GM21367 (cell line): ENCODE measurements around the gene SLC16A5.
A peak's percentile ranks its signal among the peaks of the same experiment; 100 is the strongest.
"Not testable (repeated sequence)": the region's sequence is repeated elsewhere in the genome, so short reads cannot be mapped to it uniquely, and the experiment has no call there.

Experiments
- ATAC-seq: cut with Tn5 transposase; IDR thresholded peaks from one replicate; pipeline ENCODE4 v1.9.1; 2021; ENCODE audit not compliant: unreplicated experiment

Gene SLC16A5, protein sequence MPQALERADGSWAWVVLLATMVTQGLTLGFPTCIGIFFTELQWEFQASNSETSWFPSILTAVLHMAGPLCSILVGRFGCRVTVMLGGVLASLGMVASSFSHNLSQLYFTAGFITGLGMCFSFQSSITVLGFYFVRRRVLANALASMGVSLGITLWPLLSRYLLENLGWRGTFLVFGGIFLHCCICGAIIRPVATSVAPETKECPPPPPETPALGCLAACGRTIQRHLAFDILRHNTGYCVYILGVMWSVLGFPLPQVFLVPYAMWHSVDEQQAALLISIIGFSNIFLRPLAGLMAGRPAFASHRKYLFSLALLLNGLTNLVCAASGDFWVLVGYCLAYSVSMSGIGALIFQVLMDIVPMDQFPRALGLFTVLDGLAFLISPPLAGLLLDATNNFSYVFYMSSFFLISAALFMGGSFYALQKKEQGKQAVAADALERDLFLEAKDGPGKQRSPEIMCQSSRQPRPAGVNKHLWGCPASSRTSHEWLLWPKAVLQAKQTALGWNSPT

DNA sequence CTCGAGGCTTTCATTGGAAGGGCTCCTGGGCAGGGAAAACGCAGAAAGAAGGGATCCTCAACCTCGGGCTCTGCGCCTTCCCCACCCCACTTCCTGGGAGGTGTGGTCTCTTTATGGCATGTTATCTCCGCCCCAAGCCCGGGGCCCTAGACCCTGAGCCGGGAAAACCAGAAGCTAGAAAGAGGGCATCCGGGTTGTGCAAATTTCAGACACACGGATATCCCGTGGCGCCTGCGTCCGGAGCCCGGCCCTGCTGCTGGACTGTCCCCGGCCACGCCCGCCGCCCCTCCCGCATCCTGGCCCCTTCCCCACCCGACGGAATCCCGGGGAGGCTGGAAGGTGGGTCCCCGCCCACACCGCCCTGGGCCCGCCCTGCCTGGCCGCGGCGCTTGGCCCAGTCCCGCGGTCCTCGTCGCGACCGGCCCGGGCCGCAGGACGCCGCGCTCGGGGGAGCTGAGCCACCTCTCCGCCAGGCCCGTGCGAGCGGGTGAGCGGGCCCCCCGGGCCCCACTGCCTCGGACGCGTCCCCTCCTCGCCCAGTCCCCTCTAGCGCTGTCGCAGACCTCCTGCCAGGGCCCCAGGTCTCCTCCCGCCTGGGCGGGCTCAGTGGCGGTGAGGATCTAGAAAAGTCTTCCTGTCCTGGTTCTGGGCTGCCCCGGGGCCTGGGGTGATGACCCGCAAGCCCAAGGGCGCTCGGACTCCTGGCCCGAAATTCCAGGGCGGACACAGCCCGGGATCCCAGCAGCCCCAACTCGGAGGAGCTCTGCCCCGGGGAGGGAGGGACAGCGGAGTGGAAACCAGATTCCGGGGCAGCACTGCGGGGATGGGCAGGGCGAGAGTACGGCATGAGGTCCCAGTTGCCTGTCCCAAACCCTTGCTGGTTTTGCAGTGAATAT is at the start of gene SLC16A5:
SLC16A5 (plus strand) TSS at position 397 of the 896 bp plus-strand sequence. CDS start 5,683 bp downstream, outside the sequence.
- no peak for ATAC-seq

DNA sequence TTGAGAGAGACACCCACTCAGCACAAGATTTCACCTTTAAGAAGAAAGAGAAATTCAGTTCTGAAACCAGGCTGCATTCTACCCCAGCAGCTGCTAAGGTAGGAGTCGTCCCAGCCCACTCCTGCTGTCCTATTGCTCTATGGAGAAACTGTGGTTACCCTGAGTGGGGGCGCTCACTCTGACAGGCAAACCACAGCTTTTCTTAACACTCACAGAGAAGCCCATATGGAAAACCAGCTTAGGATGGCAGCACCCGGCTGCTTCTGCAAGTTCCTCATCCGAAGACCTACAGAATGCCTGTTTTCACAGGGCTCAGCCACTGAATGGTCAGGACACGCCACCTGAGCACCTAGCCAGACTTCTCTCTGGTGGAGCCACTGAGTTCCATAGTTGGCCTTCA is 48.5 kb upstream of the SLC16A5 start:
- no peak for ATAC-seq

DNA sequence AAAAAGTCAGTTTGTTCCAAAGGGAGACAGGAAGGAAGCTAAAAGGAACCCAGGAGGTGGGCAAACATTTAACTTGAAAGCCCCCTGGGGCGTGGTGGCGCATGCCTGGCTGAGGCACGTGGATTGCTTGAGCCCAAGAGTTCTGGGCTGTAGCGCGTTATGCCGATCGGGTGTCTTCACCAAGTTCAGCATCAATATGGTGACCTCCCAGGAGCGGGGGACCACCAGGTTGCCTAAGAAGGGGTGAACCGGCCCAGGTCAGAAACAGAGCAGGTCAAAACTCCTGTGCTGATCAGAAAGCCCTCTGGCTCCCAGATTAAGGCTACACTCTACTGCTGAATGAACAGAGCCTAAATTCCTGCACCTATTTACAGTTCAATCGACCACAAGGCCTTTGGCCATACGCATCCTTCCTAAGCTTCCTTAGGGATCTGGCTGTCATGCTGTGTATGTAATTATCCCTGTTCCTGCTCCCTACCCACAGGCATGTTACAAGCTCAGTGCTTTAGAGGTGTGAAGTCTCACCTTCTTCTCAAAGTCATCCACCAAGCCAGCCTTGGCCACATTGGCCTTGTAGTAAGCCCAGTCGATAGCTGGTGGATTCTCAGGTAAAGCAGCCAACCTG is 46.0 kb upstream of the SLC16A5 start:
- ATAC-seq: no peak

DNA sequence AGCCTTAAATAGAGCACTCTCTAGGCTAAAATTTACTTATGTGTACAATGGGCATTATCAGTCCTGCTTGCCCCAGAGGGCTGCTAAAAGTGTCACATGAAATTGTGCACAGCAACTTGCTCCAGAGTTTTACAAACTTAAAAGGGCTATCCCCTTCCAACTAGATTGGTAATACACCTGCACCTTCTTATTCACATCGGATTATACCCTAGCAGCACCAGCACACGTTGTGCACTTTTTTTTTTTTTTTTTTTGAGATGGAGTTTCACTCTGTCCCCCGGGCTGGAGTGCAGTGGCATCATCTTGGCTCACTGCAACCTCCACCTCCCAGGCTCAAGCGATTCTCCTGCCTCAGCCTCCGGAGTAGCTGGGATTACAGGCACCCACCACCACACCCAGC is 44.0 kb upstream of the SLC16A5 start:
- ATAC-seq: not testable (repeated sequence)

DNA sequence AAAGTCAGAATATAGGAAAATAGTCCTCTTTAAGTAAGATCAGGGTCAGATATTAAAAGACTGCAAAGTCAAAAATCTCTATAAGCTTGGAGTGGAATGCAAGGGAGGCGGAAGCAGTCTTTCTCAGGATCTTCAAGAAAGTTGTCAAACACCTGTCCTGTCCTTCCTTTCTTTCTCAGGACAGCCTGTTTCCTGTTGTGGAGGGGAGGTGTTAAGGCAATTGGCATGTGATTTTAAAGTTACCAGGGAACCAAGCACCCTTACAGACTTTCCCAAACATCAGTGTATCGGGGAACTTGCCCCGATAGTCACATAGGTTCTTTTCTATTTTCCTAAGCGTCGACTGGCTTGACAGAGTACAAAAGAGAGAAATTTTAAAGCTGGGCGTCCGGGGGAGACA is 43.0 kb upstream of the SLC16A5 start:
- no peak for ATAC-seq

DNA sequence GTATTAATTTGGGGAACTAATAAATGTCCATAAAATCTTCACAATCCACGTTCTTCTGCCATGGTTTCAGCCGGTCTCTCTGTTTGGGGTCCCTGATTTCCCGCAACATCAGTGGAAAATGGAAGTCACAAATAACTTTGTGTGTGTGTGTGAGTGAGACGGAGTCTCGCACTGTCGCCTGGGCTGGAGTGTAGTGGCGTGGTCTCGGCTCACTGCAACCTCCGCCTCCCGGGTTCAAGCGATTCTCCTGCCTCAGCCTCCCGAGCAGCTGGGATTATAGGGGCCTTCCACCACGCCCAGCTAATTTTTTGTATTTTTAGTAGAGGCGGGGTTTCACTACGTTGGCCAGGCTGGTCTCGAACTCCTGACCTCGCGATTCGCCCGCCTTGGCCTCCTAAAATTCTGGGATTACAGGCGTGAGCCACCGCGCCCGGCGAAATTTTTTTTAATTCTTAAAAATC is 41.8 kb upstream of the SLC16A5 start:
- not testable (repeated sequence) for ATAC-seq

DNA sequence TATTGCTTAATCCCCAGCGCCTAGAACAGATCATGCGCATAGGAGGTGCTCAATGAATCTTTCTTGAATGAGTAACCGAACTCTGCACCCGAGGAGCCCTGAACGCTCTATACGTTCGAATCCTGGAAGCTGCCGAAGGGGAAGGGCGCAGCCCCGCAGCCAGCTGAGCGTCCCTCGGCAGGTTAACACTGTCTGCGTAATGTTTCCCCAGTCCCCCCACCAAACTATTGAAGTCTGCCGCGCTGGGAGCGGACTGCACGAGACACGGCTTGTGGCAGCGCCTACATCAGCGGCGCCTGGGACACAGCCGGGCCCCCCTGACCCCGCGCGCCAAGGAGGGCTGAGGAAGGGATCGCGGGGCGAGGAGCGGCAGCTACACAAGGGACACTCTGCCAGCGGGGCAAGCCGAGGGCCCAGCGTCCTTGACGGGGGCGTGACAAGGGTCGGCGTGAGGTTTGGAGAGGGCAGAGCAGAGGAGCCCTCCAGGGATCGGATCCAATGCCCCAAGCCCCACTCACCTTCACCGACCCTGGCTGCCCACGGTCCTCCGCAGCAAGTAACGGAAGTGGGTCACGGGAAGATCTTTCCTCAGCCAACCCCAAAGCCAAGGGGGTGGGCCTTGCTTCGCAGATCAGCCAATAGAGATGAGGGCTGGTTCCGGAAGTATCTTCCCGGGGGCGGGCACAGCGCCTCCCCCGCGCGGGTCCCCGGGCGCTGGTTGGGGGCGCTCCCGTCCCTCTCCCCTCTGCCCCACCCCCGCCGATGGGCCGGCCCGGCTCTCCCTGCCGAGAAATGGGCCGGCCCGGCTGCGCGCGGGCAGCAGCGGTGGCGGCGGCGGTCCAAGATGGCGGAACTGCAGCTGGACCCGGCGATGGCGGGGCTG is 41.1 kb upstream of the SLC16A5 start, which contains the start of the genes ATP5PD and KCTD2:
ATP5PD (minus strand) TSS at position 563 of the 883 bp plus-strand sequence. CDS start 4,319 bp downstream, outside the sequence.
KCTD2 (plus strand) TSS at position 819 of the 883 bp plus-strand sequence; CDS start at position 845, 26 bp downstream.
- peak; percentile 90 for ATAC-seq

DNA sequence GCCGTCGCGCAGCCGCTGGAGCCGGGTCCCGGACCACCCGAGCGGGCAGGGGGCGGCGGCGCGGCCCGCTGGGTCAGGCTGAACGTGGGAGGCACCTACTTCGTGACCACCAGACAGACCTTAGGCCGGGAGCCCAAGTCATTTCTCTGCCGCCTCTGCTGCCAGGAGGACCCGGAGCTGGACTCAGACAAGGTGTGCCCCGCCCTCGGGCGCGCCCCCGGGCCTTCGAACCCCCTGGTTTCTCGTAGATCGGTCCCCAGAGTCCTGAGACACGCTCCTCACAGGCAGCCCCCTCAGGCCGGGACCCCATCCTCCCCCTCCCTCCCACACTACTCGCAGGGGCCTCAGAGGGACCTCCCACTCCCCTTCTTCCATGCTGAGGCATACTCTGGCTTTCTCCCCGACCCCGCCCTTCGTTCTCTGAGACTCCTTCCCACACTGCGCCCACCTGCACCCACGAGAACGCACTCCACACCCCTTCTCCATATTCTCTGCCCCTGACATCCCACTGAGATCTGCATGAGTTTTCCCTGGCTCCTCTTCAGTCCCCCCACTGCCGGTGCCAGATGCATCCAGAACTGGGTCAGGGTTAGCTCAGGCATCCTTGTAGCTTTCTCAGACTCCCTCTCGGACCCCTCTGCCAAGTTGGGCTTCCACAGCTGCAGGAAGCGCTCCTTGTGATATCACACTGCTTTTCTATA is 40.2 kb upstream of the SLC16A5 start:
- no peak for ATAC-seq

DNA sequence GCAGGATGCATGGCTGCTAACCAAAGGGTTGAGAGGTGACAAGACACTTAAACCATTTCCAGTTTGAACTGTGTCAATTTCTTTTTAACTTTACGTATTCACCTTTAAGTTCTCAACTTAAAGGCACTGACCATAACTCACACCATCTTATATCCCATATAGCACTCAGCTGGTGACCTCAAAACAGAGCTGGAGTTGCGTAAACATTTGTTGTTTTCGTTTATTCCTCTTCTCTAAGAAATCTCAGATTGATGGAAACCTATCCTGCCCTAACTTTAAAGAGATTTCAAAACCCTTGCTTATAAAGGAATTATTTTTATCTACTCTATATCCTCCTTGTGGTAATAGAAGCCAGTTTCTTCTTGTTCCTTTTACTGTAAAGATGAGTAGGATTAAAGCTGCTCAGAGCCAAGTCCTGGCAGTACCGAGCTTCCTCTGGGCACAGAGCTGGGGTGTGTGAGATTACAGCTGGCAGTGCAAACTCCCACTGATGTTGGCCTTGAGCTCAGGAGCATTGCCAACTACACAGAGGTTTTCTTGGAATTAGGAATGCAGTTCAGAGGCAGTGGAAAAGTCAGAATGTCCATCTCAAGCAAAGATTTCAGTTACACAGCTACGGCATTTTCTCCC is 39.4 kb upstream of the SLC16A5 start:
- no peak for ATAC-seq

DNA sequence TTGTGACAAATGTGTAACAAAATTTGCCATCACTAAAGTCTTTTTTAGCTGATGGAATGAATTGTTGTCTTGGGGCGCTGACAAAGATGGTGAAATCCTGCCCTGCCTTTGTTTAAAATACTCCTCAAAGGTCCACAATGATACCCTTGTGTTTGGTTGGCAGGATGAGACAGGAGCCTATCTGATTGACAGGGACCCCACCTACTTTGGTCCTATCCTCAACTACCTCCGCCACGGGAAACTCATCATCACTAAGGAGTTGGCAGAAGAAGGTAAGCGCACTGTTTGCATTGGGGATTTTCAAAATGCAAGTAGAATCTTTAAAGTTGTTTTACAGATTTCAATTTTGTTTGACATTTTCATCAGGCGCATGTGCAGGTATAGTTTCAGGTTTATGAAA is 38.7 kb upstream of the SLC16A5 start:
- no peak for ATAC-seq

DNA sequence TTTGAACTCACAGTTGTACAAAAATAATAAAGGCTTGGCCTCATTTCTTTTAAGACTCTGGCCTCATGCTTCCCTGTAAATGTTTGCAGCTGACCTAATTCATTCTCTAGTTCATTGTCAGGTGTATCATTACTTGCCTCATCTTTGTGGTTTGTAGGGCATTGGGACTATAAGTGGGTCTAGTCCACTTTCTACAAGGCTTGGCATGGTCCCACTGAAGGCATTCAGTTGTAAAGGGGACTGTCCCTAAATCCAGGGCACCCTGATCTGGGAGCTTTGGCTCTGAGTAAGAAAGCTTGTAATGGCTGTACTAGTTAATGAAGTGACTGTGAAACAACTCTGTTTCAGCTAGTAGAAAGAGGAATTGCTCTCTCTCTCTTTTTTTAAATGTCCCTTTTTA is 38.0 kb upstream of the SLC16A5 start:
- no peak for ATAC-seq

DNA sequence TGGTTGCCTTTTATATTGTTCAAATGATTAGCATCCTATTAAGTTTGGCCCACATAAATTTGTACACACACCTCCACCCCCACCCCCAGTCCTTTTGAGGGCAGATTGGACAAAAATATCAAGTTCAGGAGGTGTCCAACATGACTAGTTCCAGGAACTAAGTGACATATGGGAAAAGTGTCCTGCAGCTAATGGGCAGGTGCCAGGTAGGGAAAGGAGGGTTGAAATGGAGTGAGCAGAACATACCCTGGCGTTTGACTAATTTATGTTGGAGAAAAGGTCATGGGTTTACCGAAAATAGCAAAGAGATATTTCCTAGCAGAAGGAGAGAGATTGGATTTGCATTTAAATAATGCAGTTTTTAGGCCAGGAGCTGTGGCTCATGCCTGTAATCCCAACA is 35.8 kb upstream of the SLC16A5 start:
- ATAC-seq: no peak

DNA sequence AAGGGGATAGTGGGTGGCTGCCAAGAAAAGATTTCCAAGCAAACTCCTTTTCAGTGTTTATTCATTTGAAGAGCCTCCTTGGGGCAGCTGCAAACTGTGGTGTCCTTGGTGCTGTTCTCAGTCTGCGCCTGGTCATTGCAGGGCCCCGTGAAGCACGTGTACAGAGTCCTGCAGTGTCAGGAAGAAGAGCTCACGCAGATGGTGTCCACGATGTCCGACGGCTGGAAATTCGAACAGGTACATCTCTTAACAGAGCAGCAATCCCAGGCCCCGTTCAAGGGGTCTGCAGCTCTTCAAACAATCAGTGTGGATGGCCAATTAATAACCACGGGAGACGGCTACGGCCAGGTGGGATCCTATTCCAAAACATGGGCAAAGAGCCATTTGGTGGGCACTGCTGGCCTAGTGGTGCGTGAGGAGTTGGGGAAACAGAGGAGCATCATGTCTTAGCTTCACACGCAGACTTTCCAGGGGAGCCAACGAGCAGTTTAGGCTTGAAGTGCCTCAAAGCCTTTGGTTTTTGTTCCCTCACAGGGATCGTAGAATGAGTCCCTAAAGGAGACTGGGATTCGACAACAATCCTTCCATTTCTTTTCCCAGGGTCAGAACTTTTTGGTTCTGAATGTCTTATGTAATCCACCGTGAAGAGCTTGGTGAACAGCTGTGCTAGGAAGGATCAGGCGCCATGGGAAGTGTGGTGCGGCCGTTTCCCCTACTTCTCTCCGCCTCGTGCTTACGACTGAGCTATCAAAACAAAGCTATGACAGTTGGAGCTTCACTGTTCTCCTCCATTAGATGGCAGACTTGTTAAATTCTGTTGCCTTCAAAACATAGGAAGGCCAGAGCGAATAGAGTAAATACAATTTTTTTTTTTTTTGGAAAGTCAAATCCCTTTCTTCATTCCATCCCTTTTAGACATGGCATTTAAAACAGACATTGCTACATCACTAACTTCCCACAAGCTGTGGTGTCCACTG is 28.1 kb upstream of the SLC16A5 start:
- ATAC-seq: no peak

DNA sequence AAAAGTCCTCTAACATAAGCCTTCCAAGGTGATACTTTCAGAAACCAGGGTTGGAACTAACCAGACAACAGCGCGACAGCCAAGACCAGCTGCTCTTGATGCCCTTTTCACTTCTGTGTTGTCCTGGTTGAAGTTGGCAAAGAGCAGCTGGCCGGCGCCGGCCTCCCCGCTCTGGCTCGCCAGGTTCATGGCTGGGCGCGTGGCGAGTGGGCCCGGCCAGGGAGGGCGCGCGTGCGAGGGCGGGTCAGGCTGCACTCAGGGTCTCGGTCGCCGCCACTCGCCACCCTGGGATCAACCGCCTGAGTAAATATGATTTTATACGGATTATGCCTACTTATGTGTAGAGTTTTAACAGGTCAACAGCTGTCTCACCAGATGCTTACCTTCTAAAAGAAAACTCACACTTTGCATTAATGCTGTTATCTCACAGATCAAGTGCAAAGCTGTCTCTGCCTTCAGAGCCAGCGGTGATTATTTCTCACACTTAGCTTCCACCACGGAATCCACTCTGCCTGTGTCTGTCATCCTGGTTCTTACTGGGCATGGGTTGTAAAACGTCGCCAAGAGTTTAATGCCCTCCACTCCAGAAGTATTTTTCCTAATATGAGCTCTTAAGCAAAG is 27.2 kb upstream of the SLC16A5 start:
- ATAC-seq: no peak

DNA sequence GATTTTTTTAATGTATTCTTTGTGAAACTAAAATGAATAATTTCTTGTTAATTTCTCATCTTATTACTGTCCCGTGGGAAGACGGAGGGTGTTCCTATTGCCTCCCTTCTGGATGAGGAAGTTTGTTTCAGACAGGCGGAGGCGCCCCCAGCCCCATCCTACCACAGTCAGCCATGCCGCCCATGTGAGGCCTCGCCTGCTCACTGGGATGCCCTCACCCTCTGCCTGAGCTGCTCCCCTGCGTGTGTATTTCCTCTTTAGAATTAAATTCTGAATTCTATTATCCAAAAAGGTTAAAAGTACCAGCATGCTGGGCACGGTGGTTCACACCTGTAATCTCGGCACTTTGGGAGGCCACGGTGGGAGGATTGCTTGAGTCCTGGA is 26.7 kb upstream of the SLC16A5 start:
- no peak for ATAC-seq

DNA sequence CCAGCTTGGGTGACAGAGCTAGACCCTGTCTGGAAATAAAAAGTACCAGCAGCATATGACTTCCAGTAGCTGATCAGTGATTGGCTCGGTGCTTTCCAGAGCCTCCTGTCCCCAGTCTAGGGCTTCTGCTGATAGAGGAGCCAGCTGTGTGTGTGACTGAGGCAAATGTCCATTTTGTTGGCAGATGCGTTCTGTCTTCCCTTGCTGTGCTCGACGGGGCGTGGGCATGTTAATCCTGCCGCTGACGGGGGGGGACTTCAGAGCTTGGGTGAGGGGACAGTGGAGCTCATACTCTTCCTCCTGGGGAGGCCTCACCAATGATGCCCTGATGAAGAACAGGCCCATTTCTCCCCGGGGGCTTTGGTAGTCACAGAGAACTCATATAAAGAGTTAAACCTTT is 26.1 kb upstream of the SLC16A5 start:
- ATAC-seq: no peak

DNA sequence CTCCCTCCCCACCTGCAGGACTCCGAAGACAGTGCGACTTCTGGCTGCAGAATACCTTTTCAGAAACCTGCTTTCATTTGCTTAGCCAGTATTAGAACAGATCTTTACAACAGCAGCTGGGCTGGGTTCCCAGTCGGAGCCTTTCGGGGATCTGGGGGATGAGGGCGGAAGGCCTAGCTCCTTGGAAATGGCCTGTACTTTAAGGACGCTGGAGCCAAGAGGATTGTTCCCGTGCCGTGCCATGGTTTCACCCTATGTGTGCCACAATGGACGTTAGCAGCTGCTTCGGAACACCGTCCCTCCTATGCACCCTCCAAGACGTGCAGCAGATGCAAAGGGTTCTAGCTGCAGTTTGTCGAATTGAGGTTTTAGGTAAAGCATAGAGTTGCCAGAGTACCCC is 24.6 kb upstream of the SLC16A5 start:
- ATAC-seq: no peak
